A673 (cell line): ENCODE data around the gene GFRA3.
"Not testable (repeated sequence)": the region's sequence is repeated elsewhere in the genome, so short reads cannot be mapped to it uniquely, and the experiment has no call there.

ENCODE experiments used
- EZH2 ChIP-seq: fragments of 200-600 bp; sonication (generic); IDR thresholded peaks from 2 replicates; pipeline ENCODE4 v1.6.1; 2017; ENCODE audit warnings: borderline replicate concordance, low read depth, mild to moderate bottlenecking, mixed read lengths, antibody characterized with exemption, low read length; ENCODE audit not compliant: poor library complexity, severe bottlenecking
- TF ChIP-seq, protein P1 (sequence below): fragments of 300-800, 200-600 bp; sonication (generic); conservative IDR thresholded peaks from 2 replicates; pipeline ENCODE4 v1.5.1; 2017; ENCODE audit warnings: low read depth, mild to moderate bottlenecking, antibody characterized with exemption, low read length, moderate library complexity, mixed read lengths

DNA sequence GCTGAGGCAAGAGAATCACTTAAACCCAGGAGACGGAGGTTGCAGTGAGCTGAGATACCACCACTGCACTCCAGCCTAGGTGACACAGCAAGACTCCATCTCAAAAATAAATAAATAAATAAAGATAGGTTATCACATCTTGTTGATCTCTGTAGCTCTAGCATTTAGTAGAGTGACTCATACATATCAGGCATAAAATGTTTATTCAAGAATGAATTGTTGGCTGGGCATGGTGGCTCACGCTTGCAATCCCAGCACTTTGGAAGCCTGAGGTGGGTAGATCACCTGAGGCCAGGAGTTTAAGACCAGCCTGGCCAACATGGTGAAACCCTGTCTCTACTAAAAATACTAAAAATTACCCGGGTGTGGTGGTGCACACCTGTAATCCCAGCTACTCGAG, 43.8 kb upstream of the GFRA3 start:
- TF ChIP-seq, protein P1, sequence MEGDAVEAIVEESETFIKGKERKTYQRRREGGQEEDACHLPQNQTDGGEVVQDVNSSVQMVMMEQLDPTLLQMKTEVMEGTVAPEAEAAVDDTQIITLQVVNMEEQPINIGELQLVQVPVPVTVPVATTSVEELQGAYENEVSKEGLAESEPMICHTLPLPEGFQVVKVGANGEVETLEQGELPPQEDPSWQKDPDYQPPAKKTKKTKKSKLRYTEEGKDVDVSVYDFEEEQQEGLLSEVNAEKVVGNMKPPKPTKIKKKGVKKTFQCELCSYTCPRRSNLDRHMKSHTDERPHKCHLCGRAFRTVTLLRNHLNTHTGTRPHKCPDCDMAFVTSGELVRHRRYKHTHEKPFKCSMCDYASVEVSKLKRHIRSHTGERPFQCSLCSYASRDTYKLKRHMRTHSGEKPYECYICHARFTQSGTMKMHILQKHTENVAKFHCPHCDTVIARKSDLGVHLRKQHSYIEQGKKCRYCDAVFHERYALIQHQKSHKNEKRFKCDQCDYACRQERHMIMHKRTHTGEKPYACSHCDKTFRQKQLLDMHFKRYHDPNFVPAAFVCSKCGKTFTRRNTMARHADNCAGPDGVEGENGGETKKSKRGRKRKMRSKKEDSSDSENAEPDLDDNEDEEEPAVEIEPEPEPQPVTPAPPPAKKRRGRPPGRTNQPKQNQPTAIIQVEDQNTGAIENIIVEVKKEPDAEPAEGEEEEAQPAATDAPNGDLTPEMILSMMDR, result not testable (repeated sequence)
- TF ChIP-seq EZH2, result not testable (repeated sequence)
